WTC11 (cell line): Measurements from ENCODE around the gene PRSS57. TPM values are rescaled to one million over a fixed set of nuclear protein-coding genes. Genes with fewer than 3 reads are reported as not detected.
"Not testable (repeated sequence)": the region's sequence is repeated elsewhere in the genome, so short reads cannot be mapped to it uniquely, and the experiment has no call there.

ENCODE experiments used
- ATAC-seq: fragments of 200-7000 bp; cut with Tn5 transposase; 2 replicates; pipeline ENCODE4 v1.10.0; 2021; ENCODE audit warnings: mild to moderate bottlenecking, moderate library complexity
- CTCF ChIA-PET: fragments of 300-600 bp; sonication (Branson Sonifier 250); formaldehyde crosslinking; loops from one replicate; lab custom pipeline; 2021; ENCODE audit warnings: antibody characterized with exemption; lab: Charles Lee
- POLR2A ChIA-PET: fragments of 350-600 bp; sonication (Branson Sonifier 250); formaldehyde crosslinking; loops from one replicate; lab custom pipeline; 2021; ENCODE audit warnings: antibody characterized with exemption; lab: Charles Lee
- DNase-seq: peaks from one replicate; pipeline ENCODE4 v3.0.0; 2021; ENCODE audit warnings: low spot score
- H3K27ac Mint-ChIP-seq: 2 replicates; pipeline ENCODE4 v1.8.0; 2021; ENCODE audit warnings: mixed read lengths
- H3K27me3 Mint-ChIP-seq: 2 replicates; pipeline ENCODE4 v1.8.0; 2021; ENCODE audit warnings: low read depth, mild to moderate bottlenecking, moderate library complexity, mixed read lengths
- H3K36me3 Mint-ChIP-seq: 2 replicates; pipeline ENCODE4 v1.8.0; 2021; ENCODE audit warnings: mixed read lengths
- H3K4me1 Mint-ChIP-seq: 2 replicates; pipeline ENCODE4 v1.8.0; 2022; ENCODE audit warnings: mixed read lengths
- H3K4me3 Mint-ChIP-seq: 2 replicates; pipeline ENCODE4 v1.8.0; 2021; ENCODE audit warnings: mild to moderate bottlenecking, moderate library complexity, mixed read lengths
- H3K9me3 Mint-ChIP-seq: 2 replicates; pipeline ENCODE4 v1.8.0; 2021; ENCODE audit warnings: mixed read lengths
- E2F1 ChIP-seq: sonication (generic); formaldehyde crosslinking; IDR thresholded peaks from 2 replicates; pipeline ENCODE4 v1.8.0; 2022; ENCODE audit warnings: mild to moderate bottlenecking, missing genetic modification reagents
- FOXJ3 ChIP-seq: sonication (generic); formaldehyde crosslinking; IDR thresholded peaks from 2 replicates; pipeline ENCODE4 v1.9.0; 2021; ENCODE audit warnings: missing genetic modification reagents, mild to moderate bottlenecking, borderline replicate concordance
- FOXK1 ChIP-seq: sonication (generic); formaldehyde crosslinking; IDR thresholded peaks from 2 replicates; pipeline ENCODE4 v1.8.0; 2022; ENCODE audit warnings: mild to moderate bottlenecking, moderate library complexity, missing genetic modification reagents
- GTF2I ChIP-seq: fragments of 250-450 bp; sonication (Bioruptor Pico); conservative IDR thresholded peaks from 2 replicates; pipeline ENCODE4 v1.4.0; 2021; ENCODE audit warnings: mild to moderate bottlenecking
- MXD4 ChIP-seq: fragments of 250-450 bp; sonication (Bioruptor Pico); IDR thresholded peaks from 2 replicates; pipeline ENCODE4 v1.8.0; 2021; ENCODE audit warnings: mild to moderate bottlenecking, moderate library complexity, borderline replicate concordance
- OVOL2 ChIP-seq: fragments of 250-450 bp; sonication (Bioruptor Pico); IDR thresholded peaks from 2 replicates; pipeline ENCODE4 v1.9.0; 2021; ENCODE audit warnings: mild to moderate bottlenecking, borderline replicate concordance
- TCF7 ChIP-seq: sonication (generic); formaldehyde crosslinking; IDR thresholded peaks from 2 replicates; pipeline ENCODE4 v1.8.0; 2022; ENCODE audit warnings: mild to moderate bottlenecking, low read depth, missing genetic modification reagents, moderate library complexity
- TP53 ChIP-seq: sonication (generic); formaldehyde crosslinking; IDR thresholded peaks from 2 replicates; pipeline ENCODE4 v1.8.1; 2023; ENCODE audit warnings: mild to moderate bottlenecking, missing genetic modification reagents
- USF2 ChIP-seq: sonication (generic); formaldehyde crosslinking; IDR thresholded peaks from 2 replicates; pipeline ENCODE4 v1.8.1; 2023; ENCODE audit warnings: mild to moderate bottlenecking, missing genetic modification reagents, moderate library complexity
- ZNF121 ChIP-seq: sonication (generic); formaldehyde crosslinking; IDR thresholded peaks from 2 replicates; pipeline ENCODE4 v1.8.0; 2023; ENCODE audit warnings: missing genetic modification reagents
- ZNF138 ChIP-seq: sonication (generic); formaldehyde crosslinking; conservative IDR thresholded peaks from 2 replicates; pipeline ENCODE4 v1.8.1; 2022; ENCODE audit warnings: mild to moderate bottlenecking, moderate library complexity, missing genetic modification reagents
- total RNA-seq: library from RNA; stranded (reverse); gene quantifications from 3 replicates; pipeline ENCODE4 v1.2.3, GENCODE V29; 2021
- TF ChIP-seq, protein P1 (sequence below): sonication (generic); formaldehyde crosslinking; IDR thresholded peaks from 2 replicates; pipeline ENCODE4 v1.8.0; 2023; ENCODE audit warnings: missing genetic modification reagents
- TF ChIP-seq, protein P2 (sequence below): sonication (generic); formaldehyde crosslinking; IDR thresholded peaks from 2 replicates; pipeline ENCODE4 v1.8.1; 2023; ENCODE audit warnings: mild to moderate bottlenecking, missing genetic modification reagents, borderline replicate concordance

PRSS57 gene
- total RNA-seq, 1 experiment from 2014 or later, result not detected

DNA sequence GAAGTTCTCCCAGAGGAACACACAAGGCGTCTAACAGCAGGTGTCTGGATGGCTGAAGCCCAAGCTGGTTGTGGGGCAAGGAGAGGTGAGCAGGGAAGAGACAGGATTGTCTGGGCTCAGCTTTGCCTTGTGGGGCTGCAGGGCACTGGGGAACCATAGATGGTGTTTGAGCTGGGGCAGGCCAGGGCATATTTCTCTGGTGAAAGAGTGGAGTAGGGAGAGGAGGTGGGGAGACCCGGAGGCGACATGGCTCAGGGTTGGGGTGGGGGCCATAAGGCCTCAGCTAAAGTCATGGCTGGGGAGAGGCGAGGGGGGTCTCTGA is 8.0 kb upstream of the PRSS57 start:
- Mint-ChIP-seq H3K36me3 (peaks cover 4% of the 10 kb centered on the region), H3K27ac (peak overlapping the region; percentile 63), H3K27me3 (peaks cover 22% of the 10 kb centered on the region), H3K4me1 (peaks cover 10% of the 10 kb centered on the region; the same call in 1 of the 2 replicates), H3K9me3 (peaks cover 5% of the 10 kb centered on the region; the same call in 1 of the 2 replicates), H3K4me3 (peak overlapping the region; percentile 69)
- CTCF ChIA-PET, result interaction anchor here (0.9 to 3.1 kb wide), 15 partner anchors 9 to 193 kb away, joined by 3 to 17 read pairs (median 6); partner anchors contain the start of genes CDC34, PRSS57 and RNF126
- DNase-seq, result no peak
- TF ChIP-seq GTF2I, result peak; percentile 85
- no peak for TF ChIP-seq ZNF138
- TF ChIP-seq, protein P1, sequence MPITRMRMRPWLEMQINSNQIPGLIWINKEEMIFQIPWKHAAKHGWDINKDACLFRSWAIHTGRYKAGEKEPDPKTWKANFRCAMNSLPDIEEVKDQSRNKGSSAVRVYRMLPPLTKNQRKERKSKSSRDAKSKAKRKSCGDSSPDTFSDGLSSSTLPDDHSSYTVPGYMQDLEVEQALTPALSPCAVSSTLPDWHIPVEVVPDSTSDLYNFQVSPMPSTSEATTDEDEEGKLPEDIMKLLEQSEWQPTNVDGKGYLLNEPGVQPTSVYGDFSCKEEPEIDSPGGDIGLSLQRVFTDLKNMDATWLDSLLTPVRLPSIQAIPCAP (CRISPR knock-in tag), result no peak
- POLR2A ChIA-PET, result interaction anchor here (0.7 to 1.6 kb wide), 4 partner anchors 22 to 39 kb away, joined by 3 to 8 read pairs (median 5); no protein-coding TSS in a partner anchor
- no peak for ATAC-seq

DNA sequence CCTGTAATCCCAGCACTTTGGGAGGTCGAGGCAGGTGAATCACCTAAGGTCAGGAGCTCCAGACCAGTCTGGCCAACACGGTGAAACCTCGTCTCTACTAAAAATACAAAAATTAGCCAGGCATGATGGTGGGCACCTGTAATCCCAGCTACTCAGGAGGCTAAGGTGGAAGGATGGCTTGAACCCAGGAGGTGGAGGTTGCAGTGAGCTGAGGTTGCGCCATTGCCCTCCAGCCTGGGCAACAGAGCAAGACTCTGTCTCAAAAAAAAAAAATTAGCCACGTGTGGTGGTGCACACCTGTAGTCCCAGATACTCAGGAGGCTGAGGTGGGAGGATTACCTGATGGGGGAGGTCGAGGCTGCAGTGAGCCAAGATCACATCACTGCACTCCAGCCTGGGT is 7.6 kb upstream of the PRSS57 start:
- H3K27me3 Mint-ChIP-seq, result peaks cover 18% of the 10 kb centered on the region
- not testable (repeated sequence) for H3K9me3 Mint-ChIP-seq, DNase-seq, H3K36me3 Mint-ChIP-seq, H3K4me1 Mint-ChIP-seq, ATAC-seq
- POLR2A ChIA-PET, result interaction anchor here (1.1 to 1.6 kb wide), 3 partner anchors 22 to 26 kb away, joined by 3 to 8 read pairs (median 6); no protein-coding TSS in a partner anchor
- TF ChIP-seq ZNF121 (CRISPR knock-in tag), result peak; percentile 66; the same call in 1 of the 2 replicates
- H3K27ac Mint-ChIP-seq, result peak overlapping the region; percentile 63
- peak overlapping the region; percentile 69 for H3K4me3 Mint-ChIP-seq
- CTCF ChIA-PET, result interaction anchor here (1.8 to 2.0 kb wide), 2 partner anchors 39 to 154 kb away, joined by 5 to 8 read pairs; no protein-coding TSS in a partner anchor

GRCh38 chr19:699885-700284 is 4.6 kb upstream of the PRSS57 start:
- H3K4me3 Mint-ChIP-seq, H3K9me3 Mint-ChIP-seq, DNase-seq, H3K27me3 Mint-ChIP-seq, ATAC-seq, H3K36me3 Mint-ChIP-seq, H3K27ac Mint-ChIP-seq, POLR2A ChIA-PET: not testable (repeated sequence)
- H3K4me1 Mint-ChIP-seq, result peaks cover 12% of the 10 kb centered on the region; the same call in 1 of the 2 replicates
- CTCF ChIA-PET, result interaction anchor here (0.6 to 2.4 kb wide), 8 partner anchors 8 to 42 kb away, joined by 3 to 9 read pairs (median 6); partner anchors contain the start of genes FSTL3 and PALM

DNA sequence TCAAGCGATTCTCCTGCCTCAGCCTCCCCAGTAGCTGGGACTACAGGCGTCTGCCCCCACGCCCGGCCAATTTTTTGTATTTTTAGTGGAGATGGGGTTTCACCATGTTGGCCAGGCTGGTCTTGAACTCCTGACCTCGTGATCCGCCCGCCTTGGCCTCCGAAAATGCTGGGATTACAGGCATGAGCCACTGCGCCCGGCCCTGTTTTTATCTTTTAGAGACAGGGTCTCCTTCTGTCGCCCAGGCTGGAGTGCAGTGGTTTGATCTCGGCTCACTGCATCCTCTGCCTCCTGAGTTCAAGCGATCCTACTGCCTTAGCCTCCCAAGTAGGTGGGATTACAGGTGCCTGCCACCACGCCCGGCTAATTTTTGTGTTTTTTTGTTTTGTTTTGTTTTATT is 3.3 kb upstream of the PRSS57 start:
- H3K36me3 Mint-ChIP-seq, H3K27me3 Mint-ChIP-seq, H3K4me3 Mint-ChIP-seq, ATAC-seq, H3K9me3 Mint-ChIP-seq, POLR2A ChIA-PET, H3K27ac Mint-ChIP-seq, DNase-seq: not testable (repeated sequence)
- peaks cover 12% of the 10 kb centered on the region; the same call in 1 of the 2 replicates for H3K4me1 Mint-ChIP-seq
- CTCF ChIA-PET, result interaction anchor here (2.4 kb wide), 1 partner anchor 18 kb away, joined by 8 read pairs; no protein-coding TSS in a partner anchor

DNA sequence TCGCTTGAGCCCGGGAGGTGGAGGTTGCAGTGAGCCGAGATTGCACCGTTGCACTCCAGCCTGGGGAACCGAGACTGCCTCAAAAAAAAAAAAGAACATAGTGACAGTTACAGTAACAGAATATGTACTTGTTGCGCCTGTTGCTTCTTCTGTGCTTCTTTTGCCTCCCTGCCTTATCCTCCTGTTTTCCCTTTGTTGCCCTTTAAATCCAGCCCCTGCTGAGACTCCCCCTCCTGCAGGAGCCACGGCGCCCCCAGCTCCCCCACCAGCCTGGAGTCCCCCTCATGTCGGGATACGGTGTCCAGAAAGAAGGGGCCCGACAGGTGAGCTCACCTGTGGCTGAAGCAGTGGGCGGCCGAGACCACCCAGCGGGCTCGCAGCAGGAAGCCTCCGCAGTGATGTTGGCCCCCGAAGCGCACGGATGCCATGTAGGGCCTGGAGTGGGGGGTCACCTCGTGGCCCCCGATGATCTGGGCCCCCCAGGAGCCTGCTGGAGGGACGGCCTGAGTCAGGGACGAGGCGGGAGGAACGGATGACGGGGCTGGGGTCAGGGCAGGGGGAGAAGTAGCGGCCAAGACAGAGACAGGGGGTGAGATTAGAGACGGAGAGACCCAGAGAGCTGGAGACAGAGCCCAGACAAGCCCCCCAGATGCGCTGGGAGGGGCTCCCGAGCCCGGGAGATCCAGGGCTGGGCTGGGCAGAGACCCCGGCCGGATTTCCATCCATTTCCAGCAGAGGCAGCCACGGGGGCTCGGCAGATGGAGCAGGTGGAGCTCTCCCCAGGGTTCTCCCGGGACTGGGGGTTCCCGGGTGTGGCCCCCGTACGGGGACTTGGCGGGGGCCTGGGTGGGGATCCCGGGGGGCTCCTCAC is 536 bp downstream of the PRSS57 start:
- ATAC-seq, result no peak
- ChIA-PET CTCF (interaction anchor here (1.3 to 1.6 kb wide), 2 partner anchors 9 to 14 kb away, joined by 3 to 5 read pairs; no protein-coding TSS in a partner anchor), POLR2A (interaction anchor here (0.7 kb wide), 1 partner anchor 76 kb away, joined by 3 read pairs; no protein-coding TSS in a partner anchor)

GRCh38 chr19:690203-690602 is 5.0 kb downstream of the PRSS57 start:
- H3K4me3 Mint-ChIP-seq, result no peak overlapping the region
- POLR2A ChIA-PET, result no interaction called here
- no peaks in the 10 kb centered on the region for H3K4me1 Mint-ChIP-seq
- TF ChIP-seq TCF7 (CRISPR knock-in tag) (no peak), MXD4 (CRISPR knock-in tag) (no peak), FOXJ3 (CRISPR knock-in tag) (no peak), E2F1 (CRISPR knock-in tag) (no peak), USF2 (CRISPR knock-in tag) (no peak), OVOL2 (CRISPR knock-in tag) (no peak)
- TF ChIP-seq, protein P2, sequence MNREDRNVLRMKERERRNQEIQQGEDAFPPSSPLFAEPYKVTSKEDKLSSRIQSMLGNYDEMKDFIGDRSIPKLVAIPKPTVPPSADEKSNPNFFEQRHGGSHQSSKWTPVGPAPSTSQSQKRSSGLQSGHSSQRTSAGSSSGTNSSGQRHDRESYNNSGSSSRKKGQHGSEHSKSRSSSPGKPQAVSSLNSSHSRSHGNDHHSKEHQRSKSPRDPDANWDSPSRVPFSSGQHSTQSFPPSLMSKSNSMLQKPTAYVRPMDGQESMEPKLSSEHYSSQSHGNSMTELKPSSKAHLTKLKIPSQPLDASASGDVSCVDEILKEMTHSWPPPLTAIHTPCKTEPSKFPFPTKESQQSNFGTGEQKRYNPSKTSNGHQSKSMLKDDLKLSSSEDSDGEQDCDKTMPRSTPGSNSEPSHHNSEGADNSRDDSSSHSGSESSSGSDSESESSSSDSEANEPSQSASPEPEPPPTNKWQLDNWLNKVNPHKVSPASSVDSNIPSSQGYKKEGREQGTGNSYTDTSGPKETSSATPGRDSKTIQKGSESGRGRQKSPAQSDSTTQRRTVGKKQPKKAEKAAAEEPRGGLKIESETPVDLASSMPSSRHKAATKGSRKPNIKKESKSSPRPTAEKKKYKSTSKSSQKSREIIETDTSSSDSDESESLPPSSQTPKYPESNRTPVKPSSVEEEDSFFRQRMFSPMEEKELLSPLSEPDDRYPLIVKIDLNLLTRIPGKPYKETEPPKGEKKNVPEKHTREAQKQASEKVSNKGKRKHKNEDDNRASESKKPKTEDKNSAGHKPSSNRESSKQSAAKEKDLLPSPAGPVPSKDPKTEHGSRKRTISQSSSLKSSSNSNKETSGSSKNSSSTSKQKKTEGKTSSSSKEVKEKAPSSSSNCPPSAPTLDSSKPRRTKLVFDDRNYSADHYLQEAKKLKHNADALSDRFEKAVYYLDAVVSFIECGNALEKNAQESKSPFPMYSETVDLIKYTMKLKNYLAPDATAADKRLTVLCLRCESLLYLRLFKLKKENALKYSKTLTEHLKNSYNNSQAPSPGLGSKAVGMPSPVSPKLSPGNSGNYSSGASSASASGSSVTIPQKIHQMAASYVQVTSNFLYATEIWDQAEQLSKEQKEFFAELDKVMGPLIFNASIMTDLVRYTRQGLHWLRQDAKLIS, result no peak

More for the DNA sequence above, 536 bp downstream of the PRSS57 start:
- Mint-ChIP-seq H3K4me3 (no peak overlapping the region), H3K27ac (no peak overlapping the region), H3K27me3 (no peaks in the 10 kb centered on the region), H3K36me3 (no peaks in the 10 kb centered on the region), H3K4me1 (0 out of 2 replicates have a peak, but pooled peaks cover 2% of the 10 kb centered on the region), H3K9me3 (no peaks in the 10 kb centered on the region)
- DNase-seq, result no peak
- TF ChIP-seq FOXK1 (CRISPR knock-in tag) (no peak), TP53 (no peak)

More at GRCh38 chr19:690203-690602, 5.0 kb downstream of the PRSS57 start:
- Mint-ChIP-seq H3K27ac (no peak overlapping the region), H3K9me3 (no peaks in the 10 kb centered on the region), H3K27me3 (no peaks in the 10 kb centered on the region), H3K36me3 (no peaks in the 10 kb centered on the region)
- ATAC-seq (no peak), DNase-seq (no peak)
- CTCF ChIA-PET, result interaction anchor here (0.7 to 1.5 kb wide), 4 partner anchors 10 to 291 kb away, joined by 3 to 4 read pairs (median 4); no protein-coding TSS in a partner anchor
